ENCODE results near the gene XNDC1N.

Gene XNDC1N, protein sequence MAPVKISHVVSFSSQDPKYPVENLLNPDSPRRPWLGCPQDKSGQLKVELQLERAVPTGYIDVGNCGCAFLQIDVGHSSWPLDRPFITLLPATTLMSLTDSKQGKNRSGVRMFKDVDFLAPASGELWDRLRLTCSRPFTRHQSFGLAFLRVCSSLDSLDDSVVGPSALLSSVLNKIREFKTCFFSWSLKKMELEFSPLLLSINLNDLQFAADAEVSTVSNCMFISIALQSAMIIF

DNA sequence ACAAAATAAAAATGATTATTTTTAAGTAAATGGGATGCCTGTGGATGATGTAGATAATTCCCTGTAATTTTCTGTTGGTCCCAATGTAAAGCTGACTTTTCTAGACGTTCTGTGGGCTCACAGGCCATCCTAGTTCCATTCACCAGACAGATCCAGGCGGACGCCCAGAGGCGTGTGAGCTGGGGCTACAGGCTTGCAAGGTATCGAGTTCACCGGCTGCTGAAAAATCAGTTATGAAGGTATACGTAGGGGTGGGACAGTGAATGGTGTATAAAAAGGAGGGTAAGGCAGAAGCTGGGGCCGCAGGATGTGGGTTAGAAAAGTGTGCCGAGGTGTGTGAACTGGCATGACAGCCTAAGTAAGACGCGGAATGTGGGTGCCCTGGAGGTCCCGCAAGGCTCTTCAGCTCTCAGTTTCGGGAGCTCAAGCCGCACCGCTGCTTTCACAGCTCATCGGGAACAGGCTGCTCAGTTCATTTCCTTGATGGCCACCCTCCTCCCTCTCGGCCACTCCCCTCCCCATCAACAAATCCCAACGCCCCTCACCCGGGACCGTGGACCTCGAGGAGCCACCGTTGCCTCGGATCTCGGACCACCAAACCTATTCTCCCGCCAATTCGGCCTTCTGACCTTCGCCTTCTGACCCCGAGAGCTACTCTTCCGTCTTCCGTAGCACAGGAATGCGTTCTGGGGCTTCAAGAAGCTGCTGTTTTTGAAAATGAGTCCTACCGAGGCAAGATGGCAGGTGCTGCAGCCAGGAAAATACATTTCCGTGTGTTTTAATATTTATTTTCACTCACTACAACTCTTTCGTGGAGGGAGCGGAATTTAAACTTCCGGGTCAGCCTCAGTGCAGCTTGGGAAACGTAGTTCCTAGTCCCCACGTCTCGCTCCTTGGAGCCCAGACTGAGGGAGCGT lies at the start of gene XNDC1N:
TSS of gene XNDC1N (minus strand) at position 775 of the 917 bp plus-strand sequence. CDS start 5,241 bp downstream, outside the sequence.
- peak; percentile 95 for DNase-seq

DNA sequence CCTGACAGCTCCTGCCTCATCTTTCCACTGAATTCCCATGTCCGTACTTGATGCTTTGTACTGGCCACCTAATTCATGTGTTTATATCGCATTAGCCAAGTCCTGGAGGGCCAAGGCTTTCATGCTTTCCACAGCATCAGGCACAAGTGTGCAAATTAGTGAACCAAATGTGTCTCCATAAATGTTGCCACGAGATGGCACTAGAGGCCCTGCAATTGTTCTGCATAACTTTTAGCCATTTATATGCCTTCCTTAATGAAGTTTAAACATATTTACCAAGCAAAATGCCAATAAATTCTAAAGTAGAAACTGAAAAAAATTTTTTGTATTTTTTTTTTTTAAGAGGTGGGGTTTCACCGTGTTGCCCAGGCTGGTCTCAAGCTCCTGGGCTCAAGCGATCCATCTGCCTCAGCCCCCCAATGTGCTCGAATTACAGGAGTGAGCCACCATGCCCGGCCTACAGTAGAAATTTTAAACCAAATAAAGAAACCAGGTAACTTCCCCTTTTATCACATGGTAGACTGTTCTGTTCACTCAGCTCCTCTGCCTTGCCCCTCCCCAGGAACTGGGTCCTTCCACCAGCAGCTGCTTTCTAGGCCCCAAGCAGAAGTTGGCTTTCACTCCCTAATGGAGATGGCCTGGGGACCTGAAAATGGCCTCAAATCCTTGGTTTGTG lies 49.5 kb upstream of the XNDC1N start:
- no peak for DNase-seq

DNA sequence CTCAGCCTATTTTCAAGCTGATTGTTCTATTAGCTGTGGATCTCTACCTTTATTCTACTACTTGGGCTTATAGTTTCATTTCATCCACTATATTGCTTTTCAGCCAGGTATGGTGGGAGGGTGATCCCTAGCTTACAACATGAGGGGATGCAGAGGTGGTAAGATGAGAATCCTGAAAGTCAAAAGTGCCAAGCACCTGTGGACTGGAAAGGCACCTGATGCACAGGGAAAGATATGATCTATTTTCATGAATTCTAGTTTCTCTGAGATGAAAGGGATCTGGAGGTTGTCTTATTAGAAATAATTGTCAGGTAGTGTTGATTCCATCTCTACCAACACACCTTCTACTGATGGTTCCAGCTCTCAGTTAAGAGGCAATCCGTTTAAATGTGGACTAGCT lies 48.7 kb upstream of the XNDC1N start:
- no peak for DNase-seq

DNA sequence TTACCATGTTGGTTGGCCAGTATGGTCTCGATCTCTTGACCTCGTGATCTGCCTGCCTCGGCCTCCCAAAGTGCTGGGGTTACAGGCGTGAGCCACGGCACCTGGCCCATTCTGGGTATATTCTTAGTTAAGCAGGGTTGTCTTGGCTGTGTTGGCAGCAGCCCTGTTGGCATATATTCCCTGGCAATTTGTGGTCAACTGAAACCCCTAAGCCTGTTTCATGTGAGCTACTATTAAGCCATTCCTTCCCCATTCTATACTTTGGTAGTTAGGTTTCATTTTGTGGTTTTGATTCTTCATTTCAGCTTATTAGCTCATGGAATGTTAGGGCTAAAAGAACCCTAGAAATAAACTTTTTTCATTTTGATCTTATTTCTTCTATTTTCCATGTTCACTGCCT lies 48.2 kb upstream of the XNDC1N start:
- no peak for DNase-seq

DNA sequence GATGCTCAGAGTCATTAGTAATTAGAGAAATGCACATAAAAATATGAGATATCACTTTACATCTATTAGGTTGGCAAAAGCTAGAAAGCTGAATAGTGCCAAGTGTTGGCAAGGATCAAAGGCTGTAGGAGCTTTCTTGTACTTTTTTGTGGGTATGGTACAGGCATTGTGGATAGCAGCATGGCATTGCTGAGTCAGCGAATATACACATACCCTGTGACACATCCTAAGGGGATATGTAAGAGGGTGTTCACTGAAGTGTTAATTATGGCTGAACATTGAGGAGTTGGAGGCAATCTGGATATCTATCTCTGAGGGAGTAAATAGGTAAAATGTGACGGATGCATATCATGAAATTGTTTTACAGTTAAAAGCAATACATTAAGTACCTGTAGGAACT lies 43.3 kb upstream of the XNDC1N start:
- no peak for DNase-seq

DNA sequence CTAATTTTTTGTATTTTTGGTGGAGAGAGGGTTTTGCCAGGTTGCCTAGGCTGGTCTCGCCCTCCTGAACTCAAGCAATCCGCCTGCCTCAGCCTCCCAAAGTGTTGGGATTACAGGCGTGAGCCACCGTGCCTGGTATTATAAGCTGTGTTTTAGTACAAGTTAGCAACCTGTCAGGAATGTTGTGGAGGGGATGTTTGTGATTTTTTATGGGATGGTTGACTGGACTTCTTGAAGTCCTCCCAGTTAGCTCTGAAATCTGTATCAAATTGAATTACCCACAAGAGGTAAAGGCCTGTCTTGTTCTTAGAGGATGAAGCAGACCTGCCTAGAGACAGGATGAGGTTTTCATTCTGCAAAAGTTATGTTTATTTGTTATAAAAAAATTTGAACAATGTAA lies 36.2 kb upstream of the XNDC1N start:
- DNase-seq: no peak

DNA sequence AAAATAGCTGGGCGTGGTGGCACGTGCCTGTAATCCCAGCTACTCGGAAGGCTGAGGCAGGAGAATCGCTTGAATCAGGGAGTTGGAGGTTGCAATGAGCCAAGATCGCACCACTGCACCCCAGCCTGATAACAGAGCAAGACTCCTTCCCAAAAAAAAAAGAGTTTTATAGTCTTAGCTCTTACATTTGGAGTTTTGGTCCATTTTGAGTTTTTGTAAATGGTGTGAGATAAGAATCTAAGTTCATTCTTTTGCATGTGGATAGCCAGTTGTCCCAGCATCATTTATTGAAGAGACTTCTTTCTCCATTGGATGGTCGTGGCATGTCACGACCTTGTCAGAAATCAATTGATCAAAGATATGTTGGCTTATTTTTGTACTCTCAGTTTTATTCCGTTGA lies 35.1 kb upstream of the XNDC1N start:
- no peak for DNase-seq

DNA sequence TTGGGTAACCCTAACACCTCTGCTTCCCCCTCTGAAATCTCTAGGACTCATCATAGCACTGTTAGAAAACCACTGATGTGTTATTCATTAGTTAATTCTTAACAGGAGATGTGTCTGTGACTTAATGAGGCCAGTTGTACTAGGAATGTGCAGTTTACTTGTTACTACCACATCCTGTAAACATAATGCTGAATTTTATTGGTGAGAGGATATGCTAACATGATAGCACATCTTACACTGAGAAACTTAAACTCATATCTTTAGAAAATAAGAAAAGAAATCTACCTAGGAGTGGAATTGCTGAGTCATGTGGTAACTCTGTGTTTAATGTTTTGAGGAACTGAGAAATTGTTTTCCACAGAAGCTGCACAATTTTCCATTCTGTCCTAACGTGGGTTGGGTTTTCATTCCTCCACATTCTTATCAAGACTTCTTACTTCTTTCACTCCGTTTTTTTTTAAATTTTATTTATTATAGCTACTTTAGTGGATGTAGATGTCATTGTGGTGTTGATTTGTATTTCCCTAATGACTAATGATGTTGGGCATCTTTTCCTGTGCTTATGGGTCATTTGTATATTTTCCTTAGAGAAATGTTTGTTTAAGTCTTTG lies 34.1 kb upstream of the XNDC1N start:
- DNase-seq: no peak

DNA sequence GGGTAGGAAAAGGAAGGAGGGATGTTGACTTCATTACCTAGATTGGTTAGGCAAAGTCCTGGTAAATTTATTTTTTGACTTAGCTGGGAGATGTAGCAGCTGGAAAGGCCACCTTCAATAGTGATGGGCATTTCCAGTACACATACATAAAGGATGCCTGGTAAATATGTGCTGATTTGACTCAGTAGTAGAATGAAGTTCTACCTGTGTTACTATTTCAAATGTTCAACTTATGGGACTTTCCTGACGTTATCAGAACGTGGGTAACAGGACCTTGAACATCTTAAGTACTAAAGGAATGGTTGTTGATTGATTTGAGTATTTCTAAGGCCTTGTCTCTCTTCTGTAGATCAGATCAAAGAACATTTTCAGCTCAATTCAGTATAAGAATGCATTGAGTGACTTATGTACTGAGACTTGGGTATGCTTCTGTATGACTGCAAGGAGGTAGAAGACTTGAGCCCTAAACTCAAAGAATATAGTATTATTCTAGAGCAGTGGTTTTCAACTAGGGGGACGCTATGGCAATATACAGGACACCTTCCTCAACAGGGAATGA lies 27.6 kb upstream of the XNDC1N start:
- no peak for DNase-seq

DNA sequence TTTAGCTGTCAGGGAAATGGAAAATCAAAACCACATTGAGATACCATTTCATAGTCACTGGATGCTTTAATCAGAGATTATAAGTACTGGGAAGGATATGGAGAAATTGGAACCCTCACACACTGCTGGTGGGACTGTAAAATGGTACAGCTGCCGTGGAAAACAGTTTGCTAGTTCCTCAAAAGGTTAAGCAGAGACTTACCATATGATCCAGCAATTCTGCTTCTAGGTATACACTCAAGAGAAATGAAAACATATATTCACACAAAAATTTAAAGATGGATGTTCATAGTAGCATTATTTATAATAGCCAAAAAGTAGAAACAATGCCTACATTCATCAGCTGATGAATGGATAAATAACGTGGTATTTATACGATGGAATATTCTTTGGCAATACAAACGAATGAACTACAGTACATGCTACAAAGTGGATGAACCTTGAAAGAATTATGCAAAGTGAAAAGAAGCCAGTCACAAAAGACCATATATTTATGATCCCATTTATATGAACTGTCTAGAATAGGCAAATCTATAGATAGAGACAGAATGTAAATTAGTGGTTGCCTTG lies 23.4 kb upstream of the XNDC1N start:
- DNase-seq: no peak

DNA sequence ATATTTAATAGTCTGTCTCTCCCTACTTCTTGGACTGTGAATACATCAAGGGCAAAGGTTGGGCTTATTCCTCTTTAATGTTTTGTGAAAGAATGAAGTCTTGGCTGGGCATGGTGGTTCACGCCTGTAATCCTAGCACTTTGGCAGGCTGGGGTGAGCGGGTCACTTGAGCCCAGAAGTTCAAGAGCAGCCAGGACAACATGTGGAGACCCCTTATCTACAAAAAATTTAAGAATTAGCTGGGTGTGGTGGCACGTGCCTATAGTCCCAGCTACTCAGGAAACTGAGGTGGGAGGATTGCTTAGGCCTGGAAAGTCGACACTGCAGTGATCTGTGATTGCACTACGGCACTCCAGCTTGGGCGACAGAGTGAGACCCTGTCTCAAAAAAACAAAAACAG lies 20.6 kb upstream of the XNDC1N start:
- DNase-seq: no peak

DNA sequence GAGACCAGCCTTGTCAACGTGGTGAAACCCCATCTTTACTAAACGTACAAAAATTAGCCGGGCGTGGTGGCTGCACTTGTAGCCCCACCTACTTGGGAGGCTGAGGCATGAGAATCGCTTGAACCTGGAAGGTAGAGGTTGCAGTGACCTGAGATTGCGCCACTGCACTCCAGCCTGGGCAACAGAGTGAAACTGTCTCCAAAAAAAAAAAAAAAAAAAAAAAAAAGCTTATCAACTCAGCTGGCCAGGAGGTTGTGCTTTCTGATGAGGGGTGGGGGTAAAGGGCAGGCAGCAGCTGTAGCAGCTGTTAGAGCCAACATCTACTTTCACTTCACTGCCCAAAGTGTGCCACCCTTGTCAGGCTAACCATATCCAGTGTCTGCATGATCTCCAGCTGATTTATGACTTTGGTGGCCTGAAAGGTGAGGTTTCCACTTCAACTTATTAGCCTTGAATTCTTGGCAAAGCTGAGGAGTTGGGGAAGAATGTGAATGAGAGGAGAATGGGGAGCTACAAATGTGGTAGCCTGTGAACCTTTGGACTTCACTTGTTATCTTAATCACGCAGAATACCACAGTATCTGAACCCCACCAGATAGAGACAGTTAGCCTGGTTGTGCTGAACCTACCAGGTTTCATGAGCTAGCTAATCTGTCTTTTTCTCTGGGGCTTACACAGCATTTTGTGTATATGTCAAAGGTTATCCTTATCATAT lies 20.1 kb upstream of the XNDC1N start:
- no peak for DNase-seq

DNA sequence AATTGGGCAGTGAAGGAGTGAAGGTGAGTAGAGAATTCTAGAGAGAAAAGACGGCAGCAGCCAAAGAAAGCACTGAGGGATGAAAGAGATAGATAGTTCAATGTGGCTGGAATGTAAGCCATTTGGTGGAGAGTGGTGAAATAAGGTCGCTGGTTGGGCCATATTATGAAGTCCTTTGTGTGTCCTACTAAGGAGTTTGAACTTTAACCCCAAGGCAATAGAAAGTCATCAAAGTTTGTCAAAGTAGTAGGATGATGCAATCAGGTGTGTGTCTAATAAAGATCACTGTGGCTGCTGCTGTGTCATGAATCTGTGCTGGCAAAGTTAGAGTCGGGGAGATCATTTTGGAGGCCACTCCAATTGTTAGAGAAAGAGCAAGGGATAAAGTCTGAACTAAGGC lies 19.1 kb upstream of the XNDC1N start:
- DNase-seq: no peak

DNA sequence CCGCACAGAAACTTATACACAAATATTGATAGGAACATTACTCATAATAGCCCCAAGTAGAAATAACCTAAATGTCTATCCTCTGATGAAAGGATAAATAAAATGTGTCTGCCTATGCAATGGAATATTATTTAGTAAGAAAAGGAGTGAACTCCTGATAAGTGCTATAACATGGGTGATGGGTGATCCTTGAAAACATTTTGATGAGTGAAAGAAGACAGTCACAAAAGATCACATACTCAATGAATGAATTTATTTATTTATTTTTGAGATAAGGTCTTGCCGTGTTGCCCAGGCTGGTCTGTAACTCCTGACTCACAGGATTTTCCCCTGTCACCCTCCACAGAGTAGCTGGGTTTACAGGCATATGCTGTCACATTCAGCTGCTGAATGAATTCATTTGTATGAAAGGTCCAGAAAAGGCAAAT lies 17.8 kb upstream of the XNDC1N start:
- DNase-seq: no peak

DNA sequence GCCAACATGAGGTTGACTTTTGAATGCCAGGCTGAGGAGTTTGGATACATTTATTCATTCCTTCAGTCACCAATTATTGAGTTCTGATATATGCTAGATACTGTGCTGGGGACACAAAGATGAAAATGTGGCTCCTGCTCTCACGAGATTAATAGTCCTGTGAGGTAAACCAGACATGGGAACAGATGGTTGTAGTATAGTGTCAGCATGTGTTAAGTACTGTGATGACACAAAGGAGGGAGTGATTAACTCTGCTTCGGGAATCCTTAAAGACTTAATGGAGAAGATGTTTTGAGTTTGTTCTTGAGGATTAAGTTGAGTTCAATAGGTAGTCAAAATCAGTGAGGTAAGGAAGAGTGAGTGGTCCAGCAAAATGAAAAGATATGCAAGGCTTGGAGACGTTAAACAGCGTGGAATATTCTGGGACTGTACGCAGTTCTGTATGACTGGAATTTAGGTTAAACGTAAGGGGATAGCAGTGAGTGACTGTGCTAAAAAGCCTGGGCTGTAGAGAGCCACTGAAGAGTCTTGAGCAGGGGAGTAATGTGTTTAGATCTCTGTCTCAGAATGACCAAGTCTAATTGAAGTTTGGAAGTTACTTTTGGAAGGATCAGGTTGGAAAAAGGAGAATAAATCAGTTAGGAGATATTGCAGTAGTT lies 12.3 kb upstream of the XNDC1N start:
- DNase-seq: no peak

DNA sequence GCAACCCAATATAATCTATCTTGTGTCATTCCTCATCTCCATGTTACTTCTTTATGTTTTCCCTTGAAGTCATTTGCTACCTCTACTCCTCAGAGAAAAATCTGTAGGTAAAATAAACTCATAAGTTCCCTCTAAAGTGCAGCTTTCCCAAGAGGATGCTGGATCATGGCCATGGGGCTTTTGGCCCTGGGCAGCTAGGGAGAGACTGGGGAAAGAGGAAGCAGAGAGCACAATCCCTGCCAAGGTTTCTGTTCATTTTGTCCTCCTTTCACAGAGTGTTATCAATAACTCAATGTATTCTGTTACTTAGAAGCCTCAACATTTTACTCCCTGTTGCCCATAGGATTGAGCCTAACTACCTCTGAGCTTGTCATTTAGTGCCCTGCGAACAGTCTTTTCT lies 9.4 kb upstream of the XNDC1N start:
- no peak for DNase-seq

DNA sequence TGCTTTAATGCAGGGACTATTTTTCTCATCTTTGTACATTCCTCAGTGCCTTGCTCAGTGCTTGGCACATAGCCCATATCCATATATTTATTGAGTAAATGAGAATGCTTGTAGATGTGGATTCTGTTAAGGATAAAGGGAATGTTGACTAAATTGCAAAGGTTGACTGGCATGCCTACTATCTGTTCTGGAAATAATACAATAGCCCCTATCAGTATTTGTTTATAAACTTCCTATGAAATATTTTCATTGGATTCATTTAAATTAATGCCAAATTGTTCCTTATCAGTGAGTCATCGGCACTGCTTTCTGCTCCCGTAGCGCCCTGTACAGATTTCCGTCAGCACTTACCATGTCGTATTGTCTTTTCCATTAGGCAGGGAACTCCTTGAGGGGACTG lies 8.4 kb upstream of the XNDC1N start:
- DNase-seq: no peak

DNA sequence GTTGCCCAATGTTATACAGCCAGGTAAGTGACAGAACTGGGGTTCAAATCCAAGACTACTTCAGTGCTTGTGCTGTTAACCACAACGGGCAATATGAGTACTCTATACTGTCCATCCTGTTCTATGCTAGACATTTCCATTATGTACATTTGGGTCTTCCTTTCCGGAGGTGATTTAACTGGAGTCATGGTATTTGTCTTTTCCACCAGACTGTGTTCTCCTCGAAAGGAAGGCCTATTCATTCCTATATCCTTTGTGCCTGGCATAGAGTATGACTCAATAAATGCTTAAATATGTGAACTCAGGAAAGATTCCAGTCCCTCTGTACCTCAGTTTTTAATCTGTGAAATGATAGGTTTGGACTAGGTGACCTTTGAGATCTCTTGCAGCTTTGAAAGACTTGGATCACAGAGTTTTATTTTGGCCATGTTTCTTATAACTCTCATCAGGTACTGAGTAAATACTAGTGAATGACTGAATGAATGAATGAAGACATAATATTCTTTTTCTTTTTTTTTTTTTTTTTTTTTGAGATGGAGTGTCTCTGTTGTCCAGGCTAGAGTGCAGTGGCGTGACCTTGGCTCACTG lies 7.0 kb upstream of the XNDC1N start:
- no peak for DNase-seq

DNA sequence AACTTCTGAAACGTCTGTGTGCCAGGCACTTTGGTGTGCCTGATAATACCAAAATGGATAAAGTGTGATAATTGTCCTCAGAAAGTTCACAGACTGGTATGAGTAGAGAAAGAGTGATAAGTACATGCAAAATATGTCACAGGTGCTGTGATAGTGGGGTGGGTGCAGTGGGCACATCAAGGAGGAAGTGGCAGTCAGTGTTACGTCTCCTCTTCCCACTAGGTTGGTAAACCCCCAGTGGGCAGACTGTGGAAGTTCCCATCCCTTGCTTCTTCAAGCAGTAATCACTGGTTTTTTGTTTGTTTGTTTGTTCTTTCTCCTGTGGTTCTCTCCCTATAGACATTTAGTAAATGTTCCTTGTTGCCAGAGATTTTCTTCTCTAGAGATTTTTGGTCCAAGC lies 5.8 kb upstream of the XNDC1N start:
- no peak for DNase-seq

DNA sequence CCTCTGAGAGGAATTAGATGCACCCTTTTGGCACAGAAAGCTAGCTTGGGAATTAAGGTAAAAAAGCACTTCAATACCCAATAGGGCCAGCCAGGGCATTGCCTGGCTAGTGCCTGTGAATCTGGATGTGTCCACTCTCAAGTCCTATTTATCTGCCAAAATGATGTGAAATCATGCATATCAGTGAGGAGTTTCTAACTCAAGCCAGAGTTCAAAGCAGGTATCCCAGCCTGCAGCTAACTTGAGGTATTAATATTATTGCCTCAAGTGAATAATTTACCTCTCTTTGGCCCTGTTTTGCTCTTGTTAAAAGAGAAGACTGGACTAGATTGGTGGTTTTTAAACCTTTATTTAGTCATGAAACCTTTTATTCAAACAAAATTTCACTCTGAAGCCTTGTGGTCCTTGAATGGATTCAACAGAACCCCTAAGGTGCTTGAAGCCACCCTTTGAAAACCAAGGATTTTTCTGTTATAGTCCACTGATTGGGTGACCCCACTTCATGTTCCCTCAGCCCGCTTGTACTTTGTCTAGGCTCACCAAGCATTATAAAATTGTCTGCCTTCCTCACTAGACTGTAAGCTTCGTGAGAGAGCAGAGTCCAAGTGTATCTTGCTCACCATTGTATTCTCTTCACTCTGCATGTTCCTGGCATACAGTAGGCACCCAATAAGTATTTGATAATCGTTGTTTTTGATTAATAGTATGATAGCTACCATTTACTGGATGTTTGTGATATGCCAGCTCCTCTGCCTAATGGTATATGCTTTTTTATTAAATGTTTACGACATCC lies 4.9 kb upstream of the XNDC1N start:
- no peak for DNase-seq

All from NCI-H774 (cell line).